GM12878 (cell line): ENCODE data around the gene CREB5. TPM values are rescaled to one million over a fixed set of nuclear protein-coding genes. Genes with fewer than 3 reads are reported as not detected.

ENCODE experiments used
- ATAC-seq: fragments of 200-7000 bp; cut with Tn5 transposase; 3 replicates; pipeline ENCODE4 v1.9.1; 2020; ENCODE audit warnings: mild to moderate bottlenecking, moderate library complexity
- BruUV-seq: library from RNA; stranded (reverse); fragments of 400-500 nt; replicated peaks from 2 replicates; lab custom pipeline; 2021; lab: Mats Ljungman, UMichigan
- CTCF ChIA-PET: fragments of 300-600 bp; sonication (Branson Sonifier 250); formaldehyde crosslinking; extraction: SDS; loops from one replicate; lab custom pipeline; 2021; ENCODE audit warnings: inconsistent platforms; lab: Yijun Ruan, JAX
- POLR2A ChIA-PET: fragments of 350-600 bp; formaldehyde crosslinking; extraction: SDS; loops from one replicate; lab custom pipeline; 2021; ENCODE audit warnings: inconsistent platforms; lab: Charles Lee
- RAD21 ChIA-PET: fragments of 300-600 bp; sonication (Branson Sonifier 250); formaldehyde crosslinking; loops from one replicate; lab custom pipeline; 2023; ENCODE audit warnings: antibody characterized with exemption; ENCODE audit not compliant: unreplicated experiment; lab: Charles Lee
- SMC1A ChIA-PET: fragments of 300-600 bp; sonication (Branson Sonifier 250); formaldehyde crosslinking; loops from one replicate; lab custom pipeline; 2023; ENCODE audit not compliant: unreplicated experiment, uncharacterized antibody; lab: Charles Lee
- DNase-seq: peaks from one replicate; pipeline ENCODE4 v3.0.0-alpha.2; 2011; ENCODE audit warnings: low read depth, low spot score
- FAIRE-seq: peaks from 3 replicates; lab custom pipeline; 2011; peaks lifted over from hg19 to GRCh38; lab: Jason Lieb, UNC
- H2AFZ ChIP-seq: 2 replicates; pipeline ENCODE4 v1.6.0; 2011; ENCODE audit warnings: low read depth, low read length, control low read depth; ENCODE audit not compliant: control insufficient read depth
- H3K27ac ChIP-seq: 2 replicates; pipeline ENCODE4 v1.5.1; 2011; ENCODE audit warnings: control low read depth; ENCODE audit not compliant: control insufficient read depth, insufficient read depth
- H3K27me3 ChIP-seq, 2 experiments: replicated peaks in 1 of 2; 2 replicates each; pipeline versions ENCODE4 v1.6.0 to v1.6.1; 2011; ENCODE audit warnings: low read length in 1 of 2; ENCODE audit not compliant: control insufficient read depth in 2 of 2, insufficient read depth in 2 of 2
- H3K36me3 ChIP-seq, 2 experiments: 2 replicates each; pipeline ENCODE4 v1.5.1; 2011; ENCODE audit warnings: low read length in 1 of 2; ENCODE audit not compliant: control insufficient read depth in 2 of 2, insufficient read depth in 2 of 2
- H3K4me1 ChIP-seq: 2 replicates; pipeline ENCODE4 v1.6.1; 2011; ENCODE audit warnings: mild to moderate bottlenecking, low read length, moderate library complexity, mixed read lengths; ENCODE audit not compliant: control insufficient read depth, insufficient read depth
- H3K4me2 ChIP-seq: 2 replicates; pipeline ENCODE4 v1.6.0; 2011; ENCODE audit warnings: control low read depth; ENCODE audit not compliant: control insufficient read depth, insufficient read depth
- H3K4me3 ChIP-seq: fragments of 200-600 bp; sonication (generic); 2 replicates; pipeline ENCODE4 v1.5.1; 2016
- H3K79me2 ChIP-seq: 2 replicates; pipeline ENCODE4 v1.6.0; 2011; ENCODE audit warnings: low read length; ENCODE audit not compliant: control insufficient read depth, insufficient read depth
- H3K9ac ChIP-seq: 2 replicates; pipeline ENCODE4 v1.8.0; 2011; ENCODE audit warnings: low read length, control low read depth, mixed read lengths; ENCODE audit not compliant: control insufficient read depth, insufficient read depth
- H3K9me3 ChIP-seq: replicated peaks from 3 replicates; pipeline ENCODE4 v1.5.1; 2011; ENCODE audit warnings: mild to moderate bottlenecking, low read length; ENCODE audit not compliant: control insufficient read depth, insufficient read depth
- H4K20me1 ChIP-seq: 2 replicates; pipeline ENCODE4 v1.6.0; 2011; ENCODE audit not compliant: control insufficient read depth, insufficient read depth
- ATF7 ChIP-seq: fragments of 450-650 bp; IDR thresholded peaks from 2 replicates; pipeline ENCODE4 v1.6.1; 2016; ENCODE audit warnings: low read depth, mild to moderate bottlenecking
- CBFB ChIP-seq: IDR thresholded peaks from 2 replicates; pipeline ENCODE4 v1.6.1; 2016; ENCODE audit warnings: antibody characterized with exemption, low read depth
- E4F1 ChIP-seq: fragments of 450-650 bp; IDR thresholded peaks from 2 replicates; pipeline ENCODE4 v1.6.1; 2018; ENCODE audit warnings: borderline replicate concordance, mild to moderate bottlenecking; ENCODE audit not compliant: partially characterized antibody
- PAX8 ChIP-seq: fragments of 450-650 bp; IDR thresholded peaks from 2 replicates; pipeline ENCODE4 v1.6.1; 2017; ENCODE audit warnings: mild to moderate bottlenecking, moderate library complexity
- SRF ChIP-seq, 2 experiments: IDR thresholded peaks; 2 replicates each; pipeline ENCODE4 v1.6.1; 2011; ENCODE audit warnings: low read depth in 2 of 2, low read length in 2 of 2, mild to moderate bottlenecking in 1 of 2, moderate library complexity in 1 of 2
- ZNF384 ChIP-seq: IDR thresholded peaks from 2 replicates; pipeline ENCODE4 v1.6.1; 2012; ENCODE audit warnings: low read depth, mild to moderate bottlenecking, low read length, improper control_type of control experiment, borderline replicate concordance
- ZZZ3 ChIP-seq: IDR thresholded peaks from 2 replicates; pipeline ENCODE4 v1.6.1; 2011; ENCODE audit warnings: low read depth; ENCODE audit not compliant: control insufficient read depth, insufficient read length
- WGBS: methylation state at CpG from one replicate; pipeline ENCODE4 v1.1.6; 2016; ENCODE audit warnings: low lambda C conversion rate; ENCODE audit not compliant: insufficient replicate concordance, insufficient coverage; ENCODE audit errors: missing lambda C conversion rate; 5-methylcytosine and 5-hydroxymethylcytosine counted together
- in situ Hi-C: fragments of 300-500 bp; cut with MboI; formaldehyde crosslinking; loops from 9 replicates; pipeline ENCODE4 v1.14.3; 2018; ENCODE audit warnings: mixed read lengths
- intact Hi-C: fragments of 100-400 bp; cut with micrococcal nuclease; formaldehyde crosslinking; loops from one replicate; pipeline ENCODE4 v1.14.2; 2022; ENCODE audit not compliant: unreplicated experiment
- polyA plus RNA-seq, 11 experiments: library from polyadenylated mRNA; depleted of rRNA in 4 of 11; unstranded in 6 of 11; stranded (reverse) in 5 of 11; fragments of >200 nt; fragmentation: Nextera tagmentation in 4 of 11; fragmentation: Illumina TruSeq in 1 of 11; extraction: Ambion mirVana in 4 of 11; extraction: Trizol in 1 of 11; gene quantifications; 1 replicate in 1 of 11; 2 replicates in 10 of 11; pipeline versions ENCODE4 v1.2.1 to v1.2.3, GENCODE V29; 2011 to 2016; ENCODE audit warnings: inconsistent platforms in 2 of 11, missing spikeins in 2 of 11, low read depth in 1 of 11
- total RNA-seq, 4 experiments: library from RNA; depleted of rRNA in 3 of 4; stranded (reverse); fragments of >200 nt in 3 of 4; fragmentation: Illumina TruSeq in 1 of 4; extraction: Trizol in 1 of 4; gene quantifications; 2 replicates each; pipeline versions ENCODE4 v1.2.1 to v1.2.3, GENCODE V29; 2013 to 2021

Gene CREB5
- total and polyA plus RNA-seq, 10 of the 15 experiments (the other 5 are each of a cell fraction or from before 2014, with no cell fraction given): 12.9 to 74.1 (median 53.0) TPM

GRCh38 chr7:28686418-28686800 lies 274.1 kb downstream of the CREB5 start:
- intact Hi-C loops: loop anchor here (5.0 kb wide), 1 partner anchor 209 kb away; no protein-coding TSS in a partner anchor

GRCh38 chr7:28687537-28687936 lies 275.2 kb downstream of the CREB5 start:
- Histone ChIP-seq H4K20me1 (no peaks in the 10 kb centered on the region), H3K36me3 (peaks cover 0 to 8% of the 10 kb centered on the region in 2 experiments; a peak in 2 of 4 replicates), H3K4me1 (peaks cover 19% of the 10 kb centered on the region), H3K9ac (no peak overlapping the region), H3K4me3 (no peak overlapping the region), H3K4me2 (no peak overlapping the region), H3K79me2 (no peaks in the 10 kb centered on the region), H3K27me3 (no peaks in the 10 kb centered on the region), H2AFZ (no peak overlapping the region), H3K27ac (no peak overlapping the region), H3K9me3 (no peaks in the 10 kb centered on the region)
- TF ChIP-seq E4F1 (no peak), SRF (IDR thresholded peaks at IDR 0.05; ENCODE audit: low read depth in 2 of 2, low read length in 2 of 2) (0 out of 4 replicates have a peak, but pooled peaks of 1 of the 2 experiments have one; percentile 10)
- DNase-seq: no peak
- ATAC-seq: no peak
- ChIA-PET RAD21 (interaction anchor here (4.5 kb wide), 1 partner anchor 12 kb away, joined by 36 read pairs; no protein-coding TSS in a partner anchor), SMC1A (interaction anchor here (1.0 to 1.9 kb wide), 4 partner anchors 10 to 24 kb away, joined by 3 to 8 read pairs (median 5); no protein-coding TSS in a partner anchor), CTCF (interaction anchor here (0.6 kb wide), 1 partner anchor 25 kb away, joined by 3 read pairs; no protein-coding TSS in a partner anchor), POLR2A (interaction anchor here (0.8 to 1.3 kb wide), 2 partner anchors 11 to 18 kb away, joined by 3 to 5 read pairs; no protein-coding TSS in a partner anchor)
- no peak for FAIRE-seq
- no TSS peak for BruUV-seq
- intact Hi-C loops (loop anchor here (5.0 kb wide), 1 partner anchor 210 kb away; no protein-coding TSS in a partner anchor), in situ Hi-C loops (no loop called here)
- 63% methylated on average over 4 of the region's 4 CpGs for WGBS

More at GRCh38 chr7:28686418-28686800, 274.1 kb downstream of the CREB5 start:
- Histone ChIP-seq H3K79me2 (no peaks in the 10 kb centered on the region), H4K20me1 (no peaks in the 10 kb centered on the region), H3K4me1 (peaks cover 19% of the 10 kb centered on the region), H3K27ac (no peak overlapping the region), H3K36me3 (peaks cover 0 to 8% of the 10 kb centered on the region in 2 experiments; a peak in 2 of 4 replicates), H3K4me3 (peak overlapping the region; percentile 36), H3K9me3 (no peaks in the 10 kb centered on the region), H2AFZ (no peak overlapping the region; the same call in 1 of the 2 replicates), H3K27me3 (no peaks in the 10 kb centered on the region), H3K9ac (no peak overlapping the region), H3K4me2 (peak overlapping the region; percentile 81; the same call in 1 of the 2 replicates)
- TF ChIP-seq CBFB: no peak
- TF ChIP-seq PAX8: 0 out of 2 replicates have a peak, but pooled peaks have one; percentile 38
- TF ChIP-seq ATF7: peak; percentile 63
- no peak for TF ChIP-seq ZZZ3
- TF ChIP-seq ZNF384: 0 out of 2 replicates have a peak, but pooled peaks have one; percentile 18
- in situ Hi-C loops: no loop called here
- peak; percentile 18 for ATAC-seq
- no peak for DNase-seq
- WGBS: 63% methylated on average over 11 of the region's 12 CpGs
- BruUV-seq: TSS peak; percentile 44
- CTCF ChIA-PET: interaction anchor here (1.0 to 1.8 kb wide), 5 partner anchors 9 to 167 kb away, joined by 3 to 13 read pairs (median 4); no protein-coding TSS in a partner anchor
- FAIRE-seq: peak; percentile 52
- POLR2A ChIA-PET: interaction anchor here (0.8 to 1.3 kb wide), 4 partner anchors 8 to 177 kb away, joined by 3 to 6 read pairs (median 4); no protein-coding TSS in a partner anchor
- RAD21 ChIA-PET: interaction anchor here (1.0 to 4.5 kb wide), 10 partner anchors 9 to 275 kb away, joined by 3 to 36 read pairs (median 4); no protein-coding TSS in a partner anchor
- SMC1A ChIA-PET: interaction anchor here (0.7 to 3.1 kb wide), 19 partner anchors 8 to 324 kb away, joined by 3 to 19 read pairs (median 4); no protein-coding TSS in a partner anchor
